ENCODE data around the gene VKORC1L1.

- no peak for TF ChIP-seq CTCF (conservative IDR thresholded peaks at IDR 0.05)
- TF ChIP-seq ZFX (IDR thresholded peaks at IDR 0.05), result no peak
These were observed 103.9 kb downstream of the VKORC1L1 start for GRCh38 chr7:65976659-65977196.
